Stimulated activated CD8-positive, alpha-beta memory T cell treated with anti-CD3 and anti-CD28 coated beads, Interleukin-4, amount 100 ng/mL, for 48 hours (primary cell): ENCODE data around the gene RFESD.
"Not testable (repeated sequence)": the region's sequence is repeated elsewhere in the genome, so short reads cannot be mapped to it uniquely, and the experiment has no call there.

Source experiments
- DNase-seq: peaks from one replicate; pipeline ENCODE4 v3.0.0-alpha.2; 2020

The RFESD gene

DNA sequence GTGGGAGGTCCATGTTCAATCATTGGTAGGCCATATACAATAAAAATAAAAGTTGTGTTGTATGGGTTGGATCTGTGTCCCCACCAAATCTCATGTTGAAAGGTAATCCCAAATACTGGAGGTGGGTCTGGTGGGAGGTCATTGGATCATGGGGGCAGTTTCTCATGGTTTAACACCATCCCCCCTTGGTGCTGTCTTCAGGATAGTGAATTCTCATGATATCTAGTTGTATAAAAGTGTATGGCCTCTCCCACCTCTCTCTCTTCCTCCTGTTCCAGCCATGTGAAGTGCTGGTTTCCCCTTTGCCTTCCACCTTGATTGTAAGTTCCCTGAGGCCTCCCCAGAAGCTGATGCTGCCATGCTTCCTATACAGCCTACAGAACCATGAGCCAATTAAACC lies 21.1 kb downstream of the RFESD start:
- no peak for DNase-seq

DNA sequence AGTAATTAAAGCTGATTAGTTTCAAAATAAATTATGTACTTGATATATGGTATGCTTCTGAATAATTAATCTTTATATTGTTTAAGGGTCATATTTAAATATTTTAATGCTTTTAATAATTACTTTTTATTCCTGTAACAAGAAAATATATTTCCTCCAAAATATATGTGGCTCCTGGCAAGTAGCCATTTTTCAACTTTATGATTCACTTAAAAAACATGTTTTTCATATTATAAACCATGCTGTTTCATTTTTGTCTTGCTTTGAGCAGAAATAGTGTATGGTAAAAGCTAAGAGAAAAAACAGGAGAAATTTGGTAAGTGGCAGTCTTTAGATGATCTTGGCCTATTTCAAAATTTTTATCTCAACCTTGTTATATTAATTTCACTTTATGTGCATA lies 21.6 kb downstream of the RFESD start:
- DNase-seq: no peak

DNA sequence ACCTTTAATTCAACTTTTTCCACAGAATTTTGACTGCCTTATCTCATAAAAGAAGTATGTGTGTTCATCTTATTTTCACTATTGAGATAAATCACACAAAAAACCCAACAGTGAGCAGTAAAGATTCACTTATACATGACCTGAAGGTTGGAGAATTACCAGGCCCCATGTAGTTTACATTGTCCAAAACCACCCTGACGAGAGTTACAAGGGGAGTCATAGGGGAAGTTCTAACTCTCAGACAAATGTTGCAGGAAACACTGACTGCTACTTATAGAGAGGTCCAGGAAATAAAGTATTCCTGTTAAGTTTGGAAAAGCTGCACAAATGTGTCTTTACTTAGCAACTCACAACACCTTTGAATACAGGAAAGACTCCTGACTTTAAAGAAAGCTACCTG lies 22.2 kb downstream of the RFESD start:
- no peak for DNase-seq

DNA sequence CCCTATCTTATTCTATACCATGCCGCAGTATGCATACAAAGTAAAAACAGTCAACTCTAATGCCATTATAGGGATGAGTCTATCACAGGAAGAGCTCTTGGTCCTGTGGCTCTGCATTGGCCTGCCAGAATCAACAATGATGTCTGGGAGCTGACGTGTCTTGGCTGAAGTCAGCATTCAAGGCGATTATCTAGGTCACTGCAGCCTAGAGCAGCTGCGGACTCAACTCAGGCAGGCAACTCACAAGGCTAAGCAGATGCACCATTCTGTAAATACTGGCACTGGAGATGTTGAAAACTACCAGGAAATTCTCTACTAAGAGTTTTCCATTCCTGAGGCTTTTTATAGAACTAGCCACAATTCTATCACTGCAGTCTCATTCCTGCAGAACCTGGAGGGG lies 23.0 kb downstream of the RFESD start:
- no peak for DNase-seq

GRCh38 chr5:95669985-95670384 lies 23.4 kb downstream of the RFESD start:
- DNase-seq: no peak

DNA sequence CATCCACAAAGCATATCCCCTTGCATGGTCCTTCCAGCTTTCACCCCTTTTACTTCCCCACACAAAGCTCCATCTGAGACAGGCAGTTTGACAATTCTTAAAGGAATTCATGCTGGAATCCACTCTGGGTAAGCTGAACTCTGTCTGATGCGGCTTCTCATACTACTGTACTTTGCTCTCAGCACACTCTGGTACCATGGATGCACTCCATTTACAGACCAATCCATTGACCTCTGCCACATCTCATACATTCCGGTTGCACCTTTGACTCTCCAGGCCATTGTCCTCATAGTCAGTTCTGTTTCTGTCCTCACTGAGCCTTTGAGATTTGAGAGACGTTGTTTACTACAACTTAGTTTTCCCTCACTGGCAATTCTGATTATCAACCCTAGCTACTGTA lies 24.0 kb downstream of the RFESD start:
- DNase-seq: no peak

DNA sequence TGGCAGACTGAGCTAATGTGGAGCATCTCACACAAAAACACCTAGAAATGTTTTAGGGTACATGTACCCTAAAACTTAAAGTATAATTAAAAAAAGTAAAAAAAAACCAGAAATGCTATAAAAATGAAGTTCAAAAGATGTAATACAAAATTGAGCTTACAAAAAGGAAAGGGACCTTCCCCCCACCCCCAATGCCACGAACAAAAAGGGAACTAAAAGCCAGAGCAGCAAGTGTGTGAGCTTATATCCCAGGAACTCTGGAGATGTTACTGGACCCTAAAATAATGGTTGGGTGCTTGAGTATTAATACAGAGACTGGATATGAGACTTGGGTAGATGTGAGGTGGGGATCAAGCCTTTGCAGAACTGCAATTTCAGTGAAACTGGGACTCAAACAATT lies 25.2 kb downstream of the RFESD start:
- no peak for DNase-seq

DNA sequence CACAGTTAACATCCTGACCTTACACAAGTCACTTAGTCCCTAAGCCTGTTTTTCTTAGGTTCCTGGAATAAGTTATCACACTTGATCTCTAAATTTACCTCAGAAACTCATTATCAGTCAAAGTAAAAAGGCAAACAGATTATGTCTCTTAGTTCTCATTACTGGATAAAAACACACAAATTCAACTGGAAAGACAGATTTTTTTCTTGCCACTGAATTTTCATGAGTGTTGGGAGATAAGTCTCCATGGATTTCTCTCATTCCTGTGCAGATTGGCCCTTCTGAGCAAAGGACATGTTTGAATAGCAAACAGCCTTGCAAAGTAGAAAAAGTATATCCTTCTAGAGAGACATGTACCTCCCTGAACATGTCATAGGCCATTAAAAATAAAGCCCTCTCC lies 26.1 kb downstream of the RFESD start:
- DNase-seq: no peak

- no peak for DNase-seq
These were observed 26.5 kb downstream of the RFESD start for GRCh38 chr5:95673081-95673480.

DNA sequence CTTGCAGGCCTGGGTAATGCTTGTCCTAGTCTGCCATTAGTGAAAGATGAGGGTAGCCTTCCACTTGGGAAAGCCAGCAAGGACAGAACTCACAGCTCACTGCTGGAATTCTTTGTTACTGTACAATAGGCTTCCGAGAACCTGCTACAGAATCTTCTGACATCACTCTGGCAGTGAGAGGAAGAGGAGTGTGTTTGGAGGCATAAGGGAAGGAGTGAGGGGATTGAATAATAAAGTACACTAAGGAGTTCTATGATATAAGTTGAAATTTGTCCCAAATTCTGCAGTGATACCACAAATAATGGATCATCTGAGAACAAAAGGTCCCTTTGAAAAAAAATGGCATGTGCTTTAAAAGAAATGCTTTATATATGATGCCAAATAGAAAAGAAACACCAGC lies 36.3 kb downstream of the RFESD start, which contains the start of gene SPATA9:
SPATA9 (minus strand) TSS at position 101 of the 400 bp plus-strand sequence. CDS start 137 bp downstream, outside the sequence.
- DNase-seq: no peak

DNA sequence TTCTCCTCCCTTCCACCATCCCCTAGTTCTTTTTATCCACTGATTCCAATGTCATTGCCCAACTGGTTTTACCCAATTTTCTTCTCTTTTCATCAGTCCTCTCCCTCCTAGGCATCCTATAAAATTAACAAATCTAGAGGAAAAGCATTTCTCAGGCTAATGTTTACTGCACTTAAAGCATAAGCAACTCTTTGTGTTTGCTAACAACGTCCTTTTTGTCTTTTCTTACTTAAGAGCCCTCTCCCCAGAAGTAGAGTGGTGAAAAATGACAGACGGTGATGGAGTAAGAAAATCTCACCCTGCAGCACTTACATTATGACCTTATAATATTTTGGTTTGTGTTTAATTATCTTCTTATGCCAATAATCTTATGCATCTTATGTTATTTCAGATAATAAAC lies 37.8 kb downstream of the RFESD start:
- no peak for DNase-seq

DNA sequence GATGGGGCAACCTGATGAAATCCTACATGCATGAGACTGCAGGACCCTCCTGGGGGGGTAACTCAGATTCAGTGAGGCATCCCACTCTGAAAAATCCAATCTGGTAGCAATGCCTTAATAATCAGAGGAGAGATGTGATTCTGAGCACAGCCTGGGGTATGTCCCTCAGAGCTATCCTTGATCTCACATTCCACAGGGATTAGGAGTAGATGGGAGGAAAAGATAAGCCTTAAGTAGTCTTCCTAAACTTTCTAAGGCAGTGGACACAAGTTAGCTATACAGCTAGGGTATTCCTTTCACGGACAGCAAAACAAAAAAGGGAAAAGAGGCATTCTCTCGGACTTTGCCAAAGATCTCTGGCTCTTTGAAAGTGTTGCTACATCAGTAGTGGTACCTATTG lies 40.1 kb downstream of the RFESD start:
- DNase-seq: no peak

DNA sequence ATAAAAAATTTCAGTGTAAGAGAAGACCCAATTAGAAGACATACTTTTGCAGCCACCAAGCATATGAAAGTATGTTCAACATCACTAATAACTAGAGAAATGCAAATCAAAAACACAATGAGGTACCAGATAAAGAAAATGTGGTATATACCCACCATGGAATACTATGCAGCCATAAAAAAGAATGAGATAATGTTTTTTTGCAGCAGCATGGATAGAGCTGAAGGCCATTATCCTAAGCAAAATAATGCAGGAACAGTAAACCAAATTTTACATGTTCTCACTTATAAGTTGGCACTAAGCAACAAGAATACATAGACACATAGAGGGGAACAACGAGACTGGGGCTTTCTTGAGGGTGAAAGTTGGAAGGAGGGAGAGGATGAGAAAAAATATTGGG lies 43.1 kb downstream of the RFESD start:
- DNase-seq: no peak

- no peak for DNase-seq
These were observed 43.8 kb downstream of the RFESD start for GRCh38 chr5:95690333-95690732.

GRCh38 chr5:95697781-95698681 lies 51.5 kb downstream of the RFESD start:
- DNase-seq: no peak

DNA sequence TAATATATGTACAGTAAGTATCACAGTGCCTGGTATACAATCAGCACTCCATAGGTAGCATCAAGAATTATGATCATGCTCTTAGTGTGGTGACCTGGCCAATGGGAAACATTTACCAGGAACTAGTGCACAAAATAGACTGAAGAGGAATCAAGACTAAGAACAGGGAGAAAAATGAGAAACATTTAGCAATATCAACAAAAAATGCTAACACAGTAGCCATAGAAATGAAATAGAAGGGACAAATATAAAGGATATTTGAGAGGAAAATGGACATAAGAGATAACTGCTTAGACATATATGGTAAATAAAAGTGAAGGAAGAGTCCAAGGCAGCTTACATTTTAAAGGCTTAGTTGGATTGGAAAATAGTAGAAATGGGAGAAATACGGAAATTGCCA lies 52.8 kb downstream of the RFESD start:
- no peak for DNase-seq

DNA sequence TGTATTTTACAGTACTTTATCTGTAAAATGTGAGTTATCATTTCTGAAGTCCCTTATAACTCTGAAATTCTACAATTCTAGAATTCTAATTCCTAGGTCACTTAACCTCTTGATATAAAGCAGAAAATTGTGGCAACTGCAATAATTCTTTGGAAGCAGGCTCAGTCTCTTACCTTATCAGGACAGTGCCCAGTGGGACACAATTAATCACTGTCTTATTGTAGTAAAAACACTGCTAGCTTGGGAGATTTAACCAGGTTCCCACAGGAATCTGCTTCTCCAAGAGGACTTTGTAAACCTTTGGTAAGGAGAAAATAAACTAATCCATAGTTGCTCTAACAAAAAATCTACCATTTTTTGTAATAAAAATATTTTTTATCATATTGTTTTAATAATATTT lies 54.5 kb downstream of the RFESD start:
- no peak for DNase-seq

- DNase-seq: no peak
These were observed 57.6 kb downstream of the RFESD start for GRCh38 chr5:95704150-95704549.

GRCh38 chr5:95706196-95706595 lies 59.6 kb downstream of the RFESD start:
- DNase-seq: not testable (repeated sequence)

DNA sequence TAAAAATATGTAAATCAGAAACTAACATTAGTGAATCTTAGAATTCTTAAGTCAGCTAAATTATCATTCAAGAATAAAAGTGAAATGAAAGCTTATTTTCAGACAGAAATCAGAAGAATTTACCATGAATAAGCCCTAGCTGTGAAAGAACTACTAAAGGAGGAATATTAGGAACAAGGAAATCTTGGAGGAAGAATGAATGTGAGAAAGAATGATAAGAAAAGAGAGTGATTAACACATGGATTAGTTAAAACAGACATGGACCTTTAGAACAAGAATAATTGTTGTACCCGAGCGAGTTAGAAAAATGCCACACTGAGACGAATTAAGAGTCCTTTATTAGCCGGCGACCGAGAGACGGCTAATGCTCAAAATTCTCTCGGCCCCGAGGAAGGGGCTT lies 60.5 kb downstream of the RFESD start:
- DNase-seq: no peak
